ENCODE results near the gene CNTN4.

The CNTN4 gene

GRCh38 chr3:2375376-2375775, 276.7 kb downstream of the CNTN4 start:
- no peaks in the 10 kb centered on the region for H3K9me3 ChIP-seq (ENCODE audit: control insufficient read depth, low read length)
- no peaks in the 10 kb centered on the region for H3K36me3 ChIP-seq (ENCODE audit: control insufficient read depth, insufficient read depth, low read length)
- H3K4me1 ChIP-seq (ENCODE audit: control insufficient read depth, insufficient read depth, low read length, poor library complexity, severe bottlenecking) = no peaks in the 10 kb centered on the region
- no peak overlapping the region for H3K27ac ChIP-seq (ENCODE audit: low read depth, low read length, severe bottlenecking)
- no peak overlapping the region for H3K4me3 ChIP-seq (ENCODE audit: extremely low read depth, insufficient read depth, low read length, poor library complexity, severe bottlenecking)
- 50% methylated on average over 1 of the region's 3 CpGs; no CpG with 5 or more reads in 1 of the 2 experiments for WGBS, 2 experiments (ENCODE audit: insufficient coverage in 2 of 2)

DNA sequence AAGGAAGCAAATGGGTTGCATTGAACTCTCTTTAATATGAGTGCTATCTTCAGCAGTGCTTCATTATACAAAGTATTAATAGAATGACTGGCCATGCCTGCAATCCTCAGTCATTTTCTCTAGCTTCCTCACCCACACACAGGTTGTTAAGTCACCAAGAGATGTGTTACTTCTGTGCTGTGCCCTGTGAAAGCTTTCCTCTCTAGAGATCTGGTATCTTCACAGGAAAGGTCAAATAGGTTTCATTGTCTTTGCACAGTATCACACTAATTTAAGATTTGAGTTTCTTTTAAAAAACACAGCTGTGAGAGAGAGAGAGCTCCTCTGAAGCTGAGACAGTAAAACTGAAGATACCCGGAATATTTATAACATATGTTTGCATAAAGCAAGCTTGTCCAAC, 278.6 kb downstream of the CNTN4 start:
- Histone ChIP-seq H3K4me1 (ENCODE audit: control insufficient read depth, insufficient read depth, low read length, poor library complexity, severe bottlenecking) (no peaks in the 10 kb centered on the region), H3K27ac (ENCODE audit: low read depth, low read length, severe bottlenecking) (no peak overlapping the region), H3K9me3 (ENCODE audit: control insufficient read depth, low read length) (no peaks in the 10 kb centered on the region), H3K36me3 (ENCODE audit: control insufficient read depth, insufficient read depth, low read length) (no peaks in the 10 kb centered on the region), H3K4me3 (ENCODE audit: extremely low read depth, insufficient read depth, low read length, poor library complexity, severe bottlenecking) (no peak overlapping the region)
- 67% methylated on average over 1 of the region's 1 CpG; no CpG with 5 or more reads in 1 of the 2 experiments for WGBS, 2 experiments (ENCODE audit: insufficient coverage in 2 of 2)

- Histone ChIP-seq H3K4me1 (ENCODE audit: control insufficient read depth, insufficient read depth, low read length, poor library complexity, severe bottlenecking) (no peaks in the 10 kb centered on the region), H3K4me3 (ENCODE audit: extremely low read depth, insufficient read depth, low read length, poor library complexity, severe bottlenecking) (no peak overlapping the region), H3K36me3 (ENCODE audit: control insufficient read depth, insufficient read depth, low read length) (no peaks in the 10 kb centered on the region), H3K27ac (ENCODE audit: low read depth, low read length, severe bottlenecking) (no peak overlapping the region), H3K9me3 (ENCODE audit: control insufficient read depth, low read length) (no peaks in the 10 kb centered on the region)
- WGBS, 2 experiments (ENCODE audit: insufficient coverage in 2 of 2) = no CpG with 5 or more reads among the region's 2 CpGs
Observed at GRCh38 chr3:2390926-2391532, 292.4 kb downstream of the CNTN4 start.

GRCh38 chr3:2391896-2392295, 293.2 kb downstream of the CNTN4 start:
- no peak overlapping the region for H3K4me3 ChIP-seq (ENCODE audit: extremely low read depth, insufficient read depth, low read length, poor library complexity, severe bottlenecking)
- H3K9me3 ChIP-seq (ENCODE audit: control insufficient read depth, low read length) = no peaks in the 10 kb centered on the region
- whole genome bisulfite sequencing, 2 experiments (ENCODE audit: insufficient coverage in 2 of 2) = 89% methylated on average over 1 of the region's 4 CpGs; no CpG with 5 or more reads in 1 of the 2 experiments
- H3K36me3 ChIP-seq (ENCODE audit: control insufficient read depth, insufficient read depth, low read length) = no peaks in the 10 kb centered on the region
- H3K27ac ChIP-seq (ENCODE audit: low read depth, low read length, severe bottlenecking) = no peak overlapping the region
- H3K4me1 ChIP-seq (ENCODE audit: control insufficient read depth, insufficient read depth, low read length, poor library complexity, severe bottlenecking) = no peaks in the 10 kb centered on the region

GRCh38 chr3:2392981-2393380, 294.3 kb downstream of the CNTN4 start:
- Histone ChIP-seq H3K4me1 (ENCODE audit: control insufficient read depth, insufficient read depth, low read length, poor library complexity, severe bottlenecking) (no peaks in the 10 kb centered on the region), H3K36me3 (ENCODE audit: control insufficient read depth, insufficient read depth, low read length) (no peaks in the 10 kb centered on the region), H3K27ac (ENCODE audit: low read depth, low read length, severe bottlenecking) (no peak overlapping the region), H3K9me3 (ENCODE audit: control insufficient read depth, low read length) (no peaks in the 10 kb centered on the region), H3K4me3 (ENCODE audit: extremely low read depth, insufficient read depth, low read length, poor library complexity, severe bottlenecking) (no peak overlapping the region)
- WGBS, 2 experiments (ENCODE audit: insufficient coverage in 2 of 2) = 92 to 100% methylated on average over 1 to 2 of the region's 3 CpGs

- no peaks in the 10 kb centered on the region for H3K36me3 ChIP-seq (ENCODE audit: control insufficient read depth, insufficient read depth, low read length)
- H3K27ac ChIP-seq (ENCODE audit: low read depth, low read length, severe bottlenecking) = no peak overlapping the region
- H3K9me3 ChIP-seq (ENCODE audit: control insufficient read depth, low read length) = no peaks in the 10 kb centered on the region
- no peak overlapping the region for H3K4me3 ChIP-seq (ENCODE audit: extremely low read depth, insufficient read depth, low read length, poor library complexity, severe bottlenecking)
- WGBS, 2 experiments (ENCODE audit: insufficient coverage in 2 of 2) = no CpG with 5 or more reads among the region's 1 CpG
- H3K4me1 ChIP-seq (ENCODE audit: control insufficient read depth, insufficient read depth, low read length, poor library complexity, severe bottlenecking) = no peaks in the 10 kb centered on the region
Observed at GRCh38 chr3:2415083-2415482, 316.4 kb downstream of the CNTN4 start.

DNA sequence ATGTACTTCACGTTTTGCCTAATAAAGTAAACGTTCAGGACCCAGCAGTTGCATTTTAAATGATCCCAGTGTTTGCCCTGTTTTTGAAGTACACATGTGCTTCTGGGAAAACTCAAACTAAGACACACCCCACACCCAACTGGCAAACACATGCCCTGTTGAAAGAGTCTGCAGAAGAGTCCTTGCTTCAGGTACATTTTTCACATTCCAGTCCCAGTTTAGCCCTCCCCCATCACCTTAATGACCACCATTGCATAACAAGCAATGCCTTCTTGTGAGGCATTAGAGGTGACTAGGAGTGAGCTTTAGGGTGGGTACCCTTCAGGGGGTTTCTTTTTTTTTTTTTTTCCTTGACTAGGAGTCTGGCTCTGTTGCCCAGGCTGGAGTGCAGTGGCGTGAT, 322.3 kb downstream of the CNTN4 start:
- no peaks in the 10 kb centered on the region for H3K4me1 ChIP-seq (ENCODE audit: control insufficient read depth, insufficient read depth, low read length, poor library complexity, severe bottlenecking)
- H3K4me3 ChIP-seq (ENCODE audit: extremely low read depth, insufficient read depth, low read length, poor library complexity, severe bottlenecking) = no peak overlapping the region
- H3K36me3 ChIP-seq (ENCODE audit: control insufficient read depth, insufficient read depth, low read length) = no peaks in the 10 kb centered on the region
- no peak overlapping the region for H3K27ac ChIP-seq (ENCODE audit: low read depth, low read length, severe bottlenecking)
- no peaks in the 10 kb centered on the region for H3K9me3 ChIP-seq (ENCODE audit: control insufficient read depth, low read length)
- WGBS, 2 experiments (ENCODE audit: insufficient coverage in 2 of 2) = 55 to 71% methylated on average over 2 of the region's 3 CpGs

- Histone ChIP-seq H3K9me3 (ENCODE audit: control insufficient read depth, low read length) (no peaks in the 10 kb centered on the region), H3K4me1 (ENCODE audit: control insufficient read depth, insufficient read depth, low read length, poor library complexity, severe bottlenecking) (no peaks in the 10 kb centered on the region), H3K4me3 (ENCODE audit: extremely low read depth, insufficient read depth, low read length, poor library complexity, severe bottlenecking) (no peak overlapping the region), H3K36me3 (ENCODE audit: control insufficient read depth, insufficient read depth, low read length) (no peaks in the 10 kb centered on the region), H3K27ac (ENCODE audit: low read depth, low read length, severe bottlenecking) (no peak overlapping the region)
- WGBS, 2 experiments (ENCODE audit: insufficient coverage in 2 of 2) = 85 to 94% methylated on average over 3 of the region's 3 CpGs
Observed at GRCh38 chr3:2423143-2423542, 324.5 kb downstream of the CNTN4 start.

- H3K4me3 ChIP-seq (ENCODE audit: extremely low read depth, insufficient read depth, low read length, poor library complexity, severe bottlenecking) = no peak overlapping the region
- no peaks in the 10 kb centered on the region for H3K36me3 ChIP-seq (ENCODE audit: control insufficient read depth, insufficient read depth, low read length)
- 73 to 80% methylated on average over 1 to 2 of the region's 3 CpGs for WGBS, 2 experiments (ENCODE audit: insufficient coverage in 2 of 2)
- no peaks in the 10 kb centered on the region for H3K4me1 ChIP-seq (ENCODE audit: control insufficient read depth, insufficient read depth, low read length, poor library complexity, severe bottlenecking)
- no peaks in the 10 kb centered on the region for H3K9me3 ChIP-seq (ENCODE audit: control insufficient read depth, low read length)
- no peak overlapping the region for H3K27ac ChIP-seq (ENCODE audit: low read depth, low read length, severe bottlenecking)
Observed at GRCh38 chr3:2441558-2441957, 342.9 kb downstream of the CNTN4 start.

DNA sequence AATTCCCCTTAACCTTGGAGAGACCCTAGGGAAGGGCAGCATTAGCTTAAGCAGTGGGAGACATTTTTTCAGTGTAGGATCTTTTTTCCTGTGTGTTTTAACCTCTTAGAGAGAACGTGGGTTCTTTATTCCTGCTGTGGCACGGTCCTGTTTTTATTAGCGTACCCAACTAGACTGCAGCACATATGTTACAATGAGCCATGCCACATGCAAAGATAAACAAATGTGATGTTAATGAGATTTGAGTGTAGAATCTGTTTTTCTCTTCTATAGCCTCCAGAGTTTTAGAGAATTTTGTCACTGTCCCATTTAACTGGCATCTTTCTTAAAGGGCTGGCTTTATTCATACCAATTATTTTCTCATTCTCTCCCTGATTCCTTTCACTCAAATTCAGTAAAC, 347.5 kb downstream of the CNTN4 start:
- WGBS, 2 experiments (ENCODE audit: insufficient coverage in 2 of 2) = 82 to 100% methylated on average over 2 to 3 of the region's 3 CpGs
- no peak overlapping the region for H3K4me3 ChIP-seq (ENCODE audit: extremely low read depth, insufficient read depth, low read length, poor library complexity, severe bottlenecking)

DNA sequence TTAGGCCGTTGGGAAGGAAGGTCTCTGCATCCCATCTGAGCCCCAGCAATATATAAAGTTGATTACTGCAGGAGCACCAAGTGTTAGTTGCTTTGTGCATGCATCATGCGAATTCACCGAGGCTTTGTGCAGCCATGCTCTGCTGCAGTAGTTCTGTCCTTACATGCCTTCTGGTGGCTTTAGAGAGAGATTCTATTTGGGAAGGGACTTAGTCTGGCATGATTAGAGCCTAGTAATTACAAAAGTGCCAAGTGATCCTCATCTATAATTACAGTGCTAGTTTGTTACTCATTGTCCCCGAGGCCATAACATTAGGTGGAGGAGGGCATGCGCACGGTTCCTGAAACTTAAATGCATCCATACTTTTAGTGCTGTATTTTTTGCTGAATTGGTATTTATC, 353.6 kb downstream of the CNTN4 start:
- H3K9me3 ChIP-seq (ENCODE audit: control insufficient read depth, low read length) = no peaks in the 10 kb centered on the region
- WGBS, 2 experiments (ENCODE audit: insufficient coverage in 2 of 2) = 70 to 77% methylated on average over 2 of the region's 6 CpGs
- no peak overlapping the region for H3K4me3 ChIP-seq (ENCODE audit: extremely low read depth, insufficient read depth, low read length, poor library complexity, severe bottlenecking)
- H3K27ac ChIP-seq (ENCODE audit: low read depth, low read length, severe bottlenecking) = no peak overlapping the region
- H3K36me3 ChIP-seq (ENCODE audit: control insufficient read depth, insufficient read depth, low read length) = no peaks in the 10 kb centered on the region
- peaks cover 9% of the 10 kb centered on the region for H3K4me1 ChIP-seq (ENCODE audit: control insufficient read depth, insufficient read depth, low read length, poor library complexity, severe bottlenecking)

More for the DNA sequence above, 347.5 kb downstream of the CNTN4 start:
- Histone ChIP-seq H3K9me3 (ENCODE audit: control insufficient read depth, low read length) (no peaks in the 10 kb centered on the region), H3K4me1 (ENCODE audit: control insufficient read depth, insufficient read depth, low read length, poor library complexity, severe bottlenecking) (no peaks in the 10 kb centered on the region), H3K27ac (ENCODE audit: low read depth, low read length, severe bottlenecking) (no peak overlapping the region), H3K36me3 (ENCODE audit: control insufficient read depth, insufficient read depth, low read length) (no peaks in the 10 kb centered on the region)
